Tibial nerve (tissue), 4 donors: ENCODE data around the gene EXOSC2. TPM values are rescaled to one million over a fixed set of nuclear protein-coding genes. Genes with fewer than 3 reads are reported as not detected.

Experiments
- DNase-seq, 2 donors: peaks; one replicate each; pipeline ENCODE4 v3.0.0-alpha.2; 2019; ENCODE audit warnings: low spot score in 2 of 2
- H3K27ac ChIP-seq, 4 donors: fragments of 200-600 bp; sonication (generic) in 3 of 4; one replicate each; pipeline ENCODE4 v1.5.1; 2017 to 2019; ENCODE audit warnings: mild to moderate bottlenecking in 1 of 4
- H3K27me3 ChIP-seq, 2 donors: fragments of 200-600 bp; sonication (generic) in 1 of 2; one replicate each; pipeline versions ENCODE4 v1.5.1 to v1.6.0; 2017 to 2019
- H3K36me3 ChIP-seq, 3 donors: fragments of 200-600 bp; sonication (generic); one replicate each; pipeline ENCODE4 v1.5.1; 2018 to 2019
- H3K4me1 ChIP-seq, 4 donors: fragments of 200-600 bp; sonication (generic) in 3 of 4; one replicate each; pipeline ENCODE4 v1.5.1; 2017 to 2019
- H3K4me3 ChIP-seq, 4 donors: fragments of 200-600 bp; sonication (generic) in 3 of 4; one replicate each; pipeline ENCODE4 v1.5.1; 2017 to 2019; ENCODE audit warnings: mild to moderate bottlenecking in 1 of 4, moderate library complexity in 1 of 4
- H3K9me3 ChIP-seq, 4 donors: fragments of 200-600 bp; sonication (generic) in 3 of 4; one replicate each; pipeline ENCODE4 v1.5.1; 2017 to 2019
- EP300 ChIP-seq, 2 donors: sonication (generic); formaldehyde crosslinking; IDR thresholded peaks; one replicate each; pipeline ENCODE4 v1.6.1; 2017; ENCODE audit warnings: antibody characterized with exemption in 2 of 2, mild to moderate bottlenecking in 1 of 2
- POLR2A ChIP-seq, 2 donors: fragments of 450-650 bp; IDR thresholded peaks; one replicate each; pipeline ENCODE4 v1.6.1; 2017; ENCODE audit warnings: antibody characterized with exemption in 2 of 2, mild to moderate bottlenecking in 2 of 2, moderate library complexity in 2 of 2
- WGBS, 2 donors: methylation state at CpG; one replicate each; pipeline ENCODE4 v1.1.5; 2018; 5-methylcytosine and 5-hydroxymethylcytosine counted together
- total RNA-seq, 4 donors: library from RNA; depleted of rRNA; stranded (reverse); fragments of >200 nt; gene quantifications; one replicate each; pipeline ENCODE4 v1.1.0, GENCODE V29; 2016
- TF ChIP-seq, protein P1 (sequence below), 5 experiments: fragments of 200-600 bp in 3 of 5; fragments of 450-650 bp in 2 of 5; sonication (generic) in 3 of 5; IDR thresholded peaks; one replicate each; pipeline ENCODE4 v1.5.1; 2016 to 2019; ENCODE audit warnings: antibody characterized with exemption in 5 of 5, mild to moderate bottlenecking in 3 of 5, moderate library complexity in 2 of 5

EXOSC2 gene
- total RNA-seq, 4 donors from 2014 or later, result 17.3 to 26.7 (median 24.9) TPM

DNA sequence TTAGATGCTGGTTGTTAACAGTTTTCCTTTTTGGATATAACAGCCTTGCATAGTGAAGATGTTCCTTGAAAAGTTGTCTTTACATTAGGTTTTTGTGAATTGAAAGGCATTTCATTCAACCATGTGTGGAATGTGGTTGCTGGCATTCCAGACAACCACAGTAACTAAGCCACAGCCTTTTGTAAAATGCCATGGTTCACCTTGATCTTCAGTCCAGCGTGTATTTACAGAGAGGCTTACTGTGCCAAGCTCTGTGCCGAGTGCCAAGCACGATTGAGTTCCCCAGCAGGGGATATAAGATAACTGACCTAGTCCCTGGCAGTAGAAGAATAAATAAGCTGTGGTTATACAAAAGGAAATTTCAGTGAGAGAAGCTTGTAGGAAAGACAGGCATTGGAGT, 4.9 kb downstream of the EXOSC2 start:
- peaks cover 0 to 32% (median 19%) of the 10 kb centered on the region in 4 donors for H3K4me1 ChIP-seq
- peaks cover 0 to 85% (median 3%) of the 10 kb centered on the region in 3 donors for H3K36me3 ChIP-seq
- H3K27me3 ChIP-seq, result no peaks in the 10 kb centered on the region
- no peak overlapping the region for H3K4me3 ChIP-seq
- TF ChIP-seq EP300 (IDR thresholded peaks at IDR 0.05) (no peak), POLR2A (IDR thresholded peaks at IDR 0.05) (no peak)
- TF ChIP-seq, protein P1, sequence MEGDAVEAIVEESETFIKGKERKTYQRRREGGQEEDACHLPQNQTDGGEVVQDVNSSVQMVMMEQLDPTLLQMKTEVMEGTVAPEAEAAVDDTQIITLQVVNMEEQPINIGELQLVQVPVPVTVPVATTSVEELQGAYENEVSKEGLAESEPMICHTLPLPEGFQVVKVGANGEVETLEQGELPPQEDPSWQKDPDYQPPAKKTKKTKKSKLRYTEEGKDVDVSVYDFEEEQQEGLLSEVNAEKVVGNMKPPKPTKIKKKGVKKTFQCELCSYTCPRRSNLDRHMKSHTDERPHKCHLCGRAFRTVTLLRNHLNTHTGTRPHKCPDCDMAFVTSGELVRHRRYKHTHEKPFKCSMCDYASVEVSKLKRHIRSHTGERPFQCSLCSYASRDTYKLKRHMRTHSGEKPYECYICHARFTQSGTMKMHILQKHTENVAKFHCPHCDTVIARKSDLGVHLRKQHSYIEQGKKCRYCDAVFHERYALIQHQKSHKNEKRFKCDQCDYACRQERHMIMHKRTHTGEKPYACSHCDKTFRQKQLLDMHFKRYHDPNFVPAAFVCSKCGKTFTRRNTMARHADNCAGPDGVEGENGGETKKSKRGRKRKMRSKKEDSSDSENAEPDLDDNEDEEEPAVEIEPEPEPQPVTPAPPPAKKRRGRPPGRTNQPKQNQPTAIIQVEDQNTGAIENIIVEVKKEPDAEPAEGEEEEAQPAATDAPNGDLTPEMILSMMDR (IDR thresholded peaks at IDR 0.05), result no peak
- no peak for DNase-seq
- H3K27ac ChIP-seq, result no peak overlapping the region
- no peaks in the 10 kb centered on the region for H3K9me3 ChIP-seq
- 77 to 82% methylated on average over 3 of the region's 3 CpGs for WGBS, 2 donors

DNA sequence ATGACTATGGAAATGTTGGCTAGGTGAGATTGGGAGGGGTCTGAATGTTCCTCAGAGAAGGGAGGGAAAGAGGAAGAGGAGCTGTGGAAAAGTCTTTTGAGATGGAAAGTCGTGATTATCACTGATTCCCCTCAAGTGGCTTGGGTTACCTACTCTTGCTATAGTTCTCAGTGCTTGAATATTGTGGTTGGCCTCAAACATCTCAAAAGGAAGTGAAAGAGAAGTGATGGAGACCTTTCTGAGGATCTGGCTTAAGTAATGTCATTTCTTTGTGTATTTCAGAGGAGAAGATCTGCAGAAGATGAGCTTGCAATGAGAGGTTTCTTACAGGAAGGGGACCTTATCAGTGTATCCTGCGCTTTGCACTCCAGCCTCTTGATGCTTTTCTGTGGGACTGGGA, 5.5 kb downstream of the EXOSC2 start:
- Histone ChIP-seq H3K36me3 (peaks cover 0 to 90% (median 5%) of the 10 kb centered on the region in 3 donors), H3K4me1 (peaks cover 0 to 31% (median 18%) of the 10 kb centered on the region in 4 donors), H3K9me3 (no peaks in the 10 kb centered on the region), H3K27ac (no peak overlapping the region), H3K27me3 (no peaks in the 10 kb centered on the region), H3K4me3 (no peak overlapping the region)
- 78 to 86% methylated on average over 2 of the region's 2 CpGs for WGBS, 2 donors
- no peak for DNase-seq
- TF ChIP-seq POLR2A (IDR thresholded peaks at IDR 0.05), result no peak
- TF ChIP-seq, protein P1 (IDR thresholded peaks at IDR 0.05), result no peak
- TF ChIP-seq EP300 (IDR thresholded peaks at IDR 0.05), result no peak

DNA sequence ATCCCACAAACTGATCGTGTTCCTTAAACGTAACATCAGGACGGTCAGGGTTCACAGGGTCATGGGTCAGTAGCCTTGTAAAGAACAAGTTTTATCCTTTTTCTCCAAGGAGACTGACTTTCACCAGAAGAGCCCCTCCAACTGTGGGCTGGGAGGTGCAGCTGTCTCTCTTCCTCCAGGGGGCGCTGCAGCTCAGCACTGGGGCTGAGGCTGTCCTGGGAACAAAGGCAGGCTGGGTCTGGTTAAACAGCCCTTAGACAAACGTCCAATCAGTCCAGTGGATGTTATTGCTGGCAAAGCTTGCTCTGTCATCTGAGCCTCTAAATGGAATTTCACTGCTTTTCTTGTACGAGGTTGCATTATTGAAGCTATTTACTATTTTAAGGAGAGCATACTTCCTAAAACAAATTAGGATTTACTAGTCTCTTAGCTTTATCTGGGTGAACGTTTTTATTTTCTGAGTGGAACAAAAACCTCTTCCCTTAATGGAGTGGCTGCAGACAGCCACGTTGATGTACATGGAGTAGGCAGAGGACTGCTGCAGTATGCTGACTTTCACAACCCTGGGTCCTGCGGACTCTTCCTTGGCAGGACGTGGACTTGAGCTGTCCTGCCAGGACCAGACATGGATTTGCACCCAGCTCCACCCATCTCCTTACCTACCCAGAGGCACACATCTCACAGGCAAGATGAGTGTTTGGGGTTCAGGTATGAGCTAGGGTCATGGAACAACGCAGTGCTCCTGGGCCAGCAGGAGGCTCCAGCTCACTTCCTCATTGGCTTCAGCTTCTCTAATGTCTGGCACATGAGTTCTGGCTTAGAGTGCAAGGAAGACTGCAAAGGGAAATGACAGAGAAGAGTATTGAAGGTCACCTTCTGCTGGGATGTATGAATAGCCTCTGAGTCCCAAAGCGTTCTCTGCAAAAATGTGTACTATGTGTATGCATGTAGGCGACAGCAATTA, 7.8 kb downstream of the EXOSC2 start:
- TF ChIP-seq, protein P1 (IDR thresholded peaks at IDR 0.05), result peak; percentile 85 to 90 (median 88)
- TF ChIP-seq POLR2A (IDR thresholded peaks at IDR 0.05) (no peak), EP300 (IDR thresholded peaks at IDR 0.05) (no peak)
- peak; percentile 60 to 79 for DNase-seq
- Histone ChIP-seq H3K4me3 (no peak overlapping the region), H3K27ac (peak overlapping the region in 1 of 4 donors; percentile 9), H3K27me3 (no peaks in the 10 kb centered on the region), H3K4me1 (peaks cover 0 to 15% (median 6%) of the 10 kb centered on the region in 4 donors), H3K36me3 (peaks cover 0 to 100% (median 5%) of the 10 kb centered on the region in 3 donors), H3K9me3 (no peaks in the 10 kb centered on the region)
- 46 to 52% methylated on average over 13 of the region's 13 CpGs for WGBS, 2 donors

DNA sequence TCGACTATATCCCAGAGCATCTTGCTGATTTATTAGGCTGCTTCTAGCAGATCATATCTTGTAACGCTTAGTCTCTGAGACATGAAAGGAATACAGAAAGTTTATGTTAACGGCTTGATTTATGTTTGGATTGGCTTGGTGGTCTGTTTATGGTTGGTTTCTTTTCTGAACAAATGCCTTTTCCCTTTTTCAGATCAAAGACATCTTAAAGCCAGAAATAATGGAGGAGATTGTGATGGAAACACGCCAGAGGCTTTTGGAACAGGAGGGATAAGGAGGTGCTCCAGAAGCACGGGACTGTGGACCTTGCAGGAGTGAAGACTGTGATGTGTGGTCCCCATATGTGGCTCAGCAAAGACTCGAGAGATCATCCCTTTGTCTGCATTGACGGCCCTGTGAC, 9.9 kb downstream of the EXOSC2 start:
- H3K4me1 ChIP-seq, result peaks cover 0 to 15% (median 6%) of the 10 kb centered on the region in 4 donors
- WGBS, 2 donors, result 79 to 81% methylated on average over 7 of the region's 7 CpGs
- H3K9me3 ChIP-seq, result no peaks in the 10 kb centered on the region
- H3K36me3 ChIP-seq, result peaks cover 0 to 83% (median 5%) of the 10 kb centered on the region in 3 donors
- no peak for TF ChIP-seq EP300 (IDR thresholded peaks at IDR 0.05)
- TF ChIP-seq POLR2A (IDR thresholded peaks at IDR 0.05), result no peak
- TF ChIP-seq, protein P1 (IDR thresholded peaks at IDR 0.05), result no peak
- no peaks in the 10 kb centered on the region for H3K27me3 ChIP-seq
- no peak overlapping the region for H3K27ac ChIP-seq
- H3K4me3 ChIP-seq, result no peak overlapping the region
- no peak for DNase-seq
